GM19351 (cell line): ENCODE measurements around the gene USP36.
A peak's percentile ranks its signal among the peaks of the same experiment; 100 is the strongest.
"Not testable (repeated sequence)": the region's sequence is repeated elsewhere in the genome, so short reads cannot be mapped to it uniquely, and the experiment has no call there.

Experiments used
- ATAC-seq: cut with Tn5 transposase; IDR thresholded peaks from one replicate; pipeline ENCODE4 v1.9.1; 2021; ENCODE audit warnings: mild to moderate bottlenecking, moderate library complexity; ENCODE audit not compliant: unreplicated experiment

Gene USP36

GRCh38 chr17:78872486-78872885 is 31.9 kb upstream of the USP36 start:
- no peak for ATAC-seq

- ATAC-seq = no peak
Measured at GRCh38 chr17:78870621-78871020, 30.0 kb upstream of the USP36 start.

GRCh38 chr17:78868391-78868790 is 27.8 kb upstream of the USP36 start:
- no peak for ATAC-seq

GRCh38 chr17:78867046-78867445 is 26.4 kb upstream of the USP36 start:
- ATAC-seq = not testable (repeated sequence)

- ATAC-seq = no peak
Measured at GRCh38 chr17:78865682-78866390, 25.2 kb upstream of the USP36 start.

GRCh38 chr17:78864117-78864516 is 23.5 kb upstream of the USP36 start:
- no peak for ATAC-seq

- ATAC-seq = no peak
Measured at GRCh38 chr17:78862073-78863023, 21.7 kb upstream of the USP36 start.

- ATAC-seq = no peak
Measured at GRCh38 chr17:78861229-78861628, 20.6 kb upstream of the USP36 start.

- ATAC-seq = no peak
Measured at GRCh38 chr17:78859051-78859450, 18.4 kb upstream of the USP36 start.

GRCh38 chr17:78857266-78857665 is 16.7 kb upstream of the USP36 start:
- ATAC-seq = no peak

- ATAC-seq = no peak
Measured at GRCh38 chr17:78855561-78856165, 15.0 kb upstream of the USP36 start.

GRCh38 chr17:78854508-78854907 is 13.9 kb upstream of the USP36 start:
- no peak for ATAC-seq

GRCh38 chr17:78853926-78854394 is 13.3 kb upstream of the USP36 start:
- no peak for ATAC-seq

- ATAC-seq = no peak
Measured at GRCh38 chr17:78852709-78853121, 12.1 kb upstream of the USP36 start.

GRCh38 chr17:78849026-78849425 is 8.4 kb upstream of the USP36 start:
- no peak for ATAC-seq

GRCh38 chr17:78847052-78847451 is 6.4 kb upstream of the USP36 start:
- ATAC-seq = no peak

- no peak for ATAC-seq
Measured at GRCh38 chr17:78844301-78845005, 3.8 kb upstream of the USP36 start.

GRCh38 chr17:78842881-78843565 is 2.4 kb upstream of the USP36 start:
- no peak for ATAC-seq

GRCh38 chr17:78840530-78840779 is 159 bp downstream of the USP36 start:
- ATAC-seq = no peak

GRCh38 chr17:78839762-78840529 is 668 bp downstream of the USP36 start:
- ATAC-seq = peak; percentile 17
